Endodermal cell (in vitro differentiated cells): ENCODE results near the gene GALNT17. TPM values are rescaled to one million over a fixed set of nuclear protein-coding genes. Genes with fewer than 3 reads are reported as not detected.

Experiments
- DNase-seq: peaks from one replicate; pipeline ENCODE4 v3.0.0-alpha.2; 2017
- H3K27ac ChIP-seq: 2 replicates; pipeline ENCODE4 v1.5.1; 2013; ENCODE audit warnings: mild to moderate bottlenecking, low read depth, low read length, moderate library complexity
- H3K27me3 ChIP-seq: 2 replicates; pipeline ENCODE4 v1.6.1; 2013; ENCODE audit warnings: mild to moderate bottlenecking, low read length, moderate library complexity; ENCODE audit not compliant: insufficient read depth, control insufficient read depth, poor library complexity, severe bottlenecking
- H3K36me3 ChIP-seq: 2 replicates; pipeline ENCODE4 v1.7.0; 2013; ENCODE audit warnings: mild to moderate bottlenecking, low read length, moderate library complexity; ENCODE audit not compliant: control insufficient read depth, insufficient read depth
- H3K4me1 ChIP-seq: one replicate; pipeline ENCODE4 v1.7.0; 2013; ENCODE audit warnings: low read length; ENCODE audit not compliant: control insufficient read depth, insufficient read depth
- H3K4me3 ChIP-seq: 2 replicates; pipeline ENCODE4 v1.5.1; 2013; ENCODE audit warnings: mild to moderate bottlenecking, low read length, moderate library complexity
- H3K9ac ChIP-seq: 2 replicates; pipeline ENCODE4 v1.6.1; 2013; ENCODE audit warnings: mild to moderate bottlenecking, low read length, moderate library complexity; ENCODE audit not compliant: poor library complexity, severe bottlenecking; ENCODE audit errors: extremely low read depth
- H3K9me3 ChIP-seq: 2 replicates; pipeline ENCODE4 v1.6.1; 2013; ENCODE audit warnings: mild to moderate bottlenecking, low read length, moderate library complexity; ENCODE audit not compliant: control insufficient read depth
- H3K27ac Mint-ChIP-seq: 2 replicates; pipeline ENCODE4 v1.8.0; 2020; ENCODE audit warnings: mixed read lengths
- H3K27me3 Mint-ChIP-seq: 2 replicates; pipeline ENCODE4 v1.8.0; 2021; ENCODE audit warnings: mild to moderate bottlenecking, mixed read lengths; ENCODE audit not compliant: insufficient read depth
- H3K36me3 Mint-ChIP-seq: 2 replicates; pipeline ENCODE4 v1.8.0; 2020; ENCODE audit warnings: low read depth, mixed read lengths
- H3K4me1 Mint-ChIP-seq: 2 replicates; pipeline ENCODE4 v1.8.0; 2020; ENCODE audit warnings: mixed read lengths
- H3K4me3 Mint-ChIP-seq: 2 replicates; pipeline ENCODE4 v1.8.0; 2020; ENCODE audit warnings: mild to moderate bottlenecking, moderate library complexity, mixed read lengths
- H3K9me3 Mint-ChIP-seq: 2 replicates; pipeline ENCODE4 v1.8.0; 2020; ENCODE audit warnings: mild to moderate bottlenecking, mixed read lengths
- WGBS, 2 experiments: methylation state at CpG; one replicate each; pipeline versions ENCODE4 v1.1.5 to v1.1.7; 2013; ENCODE audit warnings: missing lambda C conversion rate in 2 of 2, mixed read lengths in 1 of 2; ENCODE audit not compliant: insufficient coverage in 1 of 2, insufficient read length in 1 of 2; 5-methylcytosine and 5-hydroxymethylcytosine counted together
- total RNA-seq, 2 donors: library from RNA; stranded (reverse); fragmentation: NEBNext Ultra II Directional in 1 of 2; extraction: Animal tissue kit (Norgen Biotek cat#: 25700) in 1 of 2; gene quantifications; 2 replicates in 1 of 2; 3 replicates in 1 of 2; pipeline ENCODE4 v1.2.1, GENCODE V29; 2021
- TF ChIP-seq, protein P1 (sequence below): fragments of 200-600 bp; sonication (generic); conservative IDR thresholded peaks from 2 replicates; pipeline ENCODE4 v1.5.0; 2021; ENCODE audit warnings: antibody characterized with exemption, mild to moderate bottlenecking

The GALNT17 gene
- total RNA-seq, 2 donors from 2014 or later: 60.4 to 61.3 TPM

DNA sequence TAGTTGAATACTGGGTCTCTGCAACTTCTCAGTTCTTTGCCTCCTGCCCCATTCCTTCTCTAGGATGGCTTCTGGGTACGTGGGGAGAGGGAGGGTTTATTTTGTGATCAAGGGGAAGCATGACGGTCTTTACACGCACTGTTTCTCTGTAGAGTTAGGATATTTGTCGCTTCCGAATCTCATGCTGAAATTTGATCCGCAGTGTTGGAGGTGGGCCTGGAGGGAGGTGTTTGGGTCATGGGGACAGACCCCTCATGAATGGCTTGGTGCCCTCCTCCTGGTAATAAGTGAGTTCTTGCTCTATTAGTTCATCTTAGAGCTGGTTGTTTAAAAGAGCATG, 311.2 kb downstream of the GALNT17 start:
- peaks cover 58% of the 10 kb centered on the region for H3K36me3 Mint-ChIP-seq
- Histone ChIP-seq H3K27me3 (no peaks in the 10 kb centered on the region), H3K4me1 (no peaks in the 10 kb centered on the region), H3K9ac (no peak overlapping the region), H3K36me3 (peaks cover 31% of the 10 kb centered on the region), H3K9me3 (peaks cover 22% of the 10 kb centered on the region), H3K4me3 (no peak overlapping the region), H3K27ac (no peak overlapping the region)
- peaks cover 9% of the 10 kb centered on the region for H3K9me3 Mint-ChIP-seq
- TF ChIP-seq, protein P1, sequence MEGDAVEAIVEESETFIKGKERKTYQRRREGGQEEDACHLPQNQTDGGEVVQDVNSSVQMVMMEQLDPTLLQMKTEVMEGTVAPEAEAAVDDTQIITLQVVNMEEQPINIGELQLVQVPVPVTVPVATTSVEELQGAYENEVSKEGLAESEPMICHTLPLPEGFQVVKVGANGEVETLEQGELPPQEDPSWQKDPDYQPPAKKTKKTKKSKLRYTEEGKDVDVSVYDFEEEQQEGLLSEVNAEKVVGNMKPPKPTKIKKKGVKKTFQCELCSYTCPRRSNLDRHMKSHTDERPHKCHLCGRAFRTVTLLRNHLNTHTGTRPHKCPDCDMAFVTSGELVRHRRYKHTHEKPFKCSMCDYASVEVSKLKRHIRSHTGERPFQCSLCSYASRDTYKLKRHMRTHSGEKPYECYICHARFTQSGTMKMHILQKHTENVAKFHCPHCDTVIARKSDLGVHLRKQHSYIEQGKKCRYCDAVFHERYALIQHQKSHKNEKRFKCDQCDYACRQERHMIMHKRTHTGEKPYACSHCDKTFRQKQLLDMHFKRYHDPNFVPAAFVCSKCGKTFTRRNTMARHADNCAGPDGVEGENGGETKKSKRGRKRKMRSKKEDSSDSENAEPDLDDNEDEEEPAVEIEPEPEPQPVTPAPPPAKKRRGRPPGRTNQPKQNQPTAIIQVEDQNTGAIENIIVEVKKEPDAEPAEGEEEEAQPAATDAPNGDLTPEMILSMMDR: no peak
- no peak overlapping the region for H3K4me3 Mint-ChIP-seq
- peaks cover 18% of the 10 kb centered on the region for H3K4me1 Mint-ChIP-seq
- no peaks in the 10 kb centered on the region for H3K27me3 Mint-ChIP-seq
- H3K27ac Mint-ChIP-seq: no peak overlapping the region
- DNase-seq: no peak
- 86% methylated on average over 6 of the region's 6 CpGs; no CpG with 5 or more reads in 1 of the 2 experiments for WGBS, 2 experiments

DNA sequence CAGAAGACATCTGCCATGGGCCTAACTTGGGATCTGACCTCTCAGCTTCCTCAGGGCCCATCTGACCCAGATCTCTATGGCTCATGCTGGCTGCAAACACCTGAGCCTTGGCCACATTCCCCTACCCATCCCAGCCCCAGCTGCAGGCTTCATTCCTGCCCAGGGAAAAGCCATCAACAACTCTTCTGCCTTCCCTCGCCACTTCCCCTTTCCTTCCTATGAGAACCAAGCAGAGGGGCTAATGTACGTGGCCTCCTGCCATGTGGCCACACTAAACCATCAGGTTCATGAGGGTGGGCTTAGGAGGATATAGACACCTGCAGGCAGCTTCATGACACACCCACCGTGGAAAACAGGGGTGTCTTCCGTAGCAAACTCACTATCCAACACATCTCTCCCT, 312.2 kb downstream of the GALNT17 start:
- TF ChIP-seq, protein P1: no peak
- peaks cover 18% of the 10 kb centered on the region for H3K4me1 Mint-ChIP-seq
- H3K4me3 Mint-ChIP-seq: no peak overlapping the region
- no peak for DNase-seq
- Histone ChIP-seq H3K4me1 (no peaks in the 10 kb centered on the region), H3K9ac (no peak overlapping the region), H3K27me3 (no peaks in the 10 kb centered on the region), H3K9me3 (peaks cover 19% of the 10 kb centered on the region), H3K4me3 (no peak overlapping the region), H3K27ac (no peak overlapping the region), H3K36me3 (peaks cover 23% of the 10 kb centered on the region)
- peaks cover 6% of the 10 kb centered on the region for H3K9me3 Mint-ChIP-seq
- no peak overlapping the region for H3K27ac Mint-ChIP-seq
- H3K27me3 Mint-ChIP-seq: no peaks in the 10 kb centered on the region
- 87 to 95% methylated on average over 3 to 4 of the region's 4 CpGs for WGBS, 2 experiments
- peaks cover 51% of the 10 kb centered on the region for H3K36me3 Mint-ChIP-seq

DNA sequence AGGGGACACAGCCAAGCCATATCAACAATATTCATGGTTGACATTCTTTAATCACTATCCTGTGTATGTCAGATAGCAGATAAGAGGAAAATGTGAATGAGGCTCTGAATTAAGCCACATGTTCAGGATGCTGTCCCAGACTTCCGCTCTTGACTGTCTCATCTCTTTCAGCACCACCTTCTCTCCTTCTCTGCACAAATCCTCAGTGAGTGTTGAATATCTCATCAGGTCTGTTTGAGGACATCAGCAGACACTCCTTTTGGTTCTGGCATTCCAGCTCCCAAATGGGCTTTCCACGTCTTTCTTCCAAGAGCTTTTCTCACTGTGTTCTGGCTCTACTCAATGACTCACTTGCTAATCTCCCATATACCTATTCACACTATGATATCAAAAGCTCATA, 321.7 kb downstream of the GALNT17 start:
- 82 to 95% methylated on average over 2 of the region's 2 CpGs for WGBS, 2 experiments
- H3K4me3 ChIP-seq: no peak overlapping the region
- TF ChIP-seq, protein P1: no peak
- peaks cover 34% of the 10 kb centered on the region for H3K36me3 Mint-ChIP-seq
- peak overlapping the region; percentile 25 for H3K27ac Mint-ChIP-seq
- no peaks in the 10 kb centered on the region for H3K27me3 ChIP-seq
- H3K4me3 Mint-ChIP-seq: no peak overlapping the region
- H3K9me3 ChIP-seq: peaks cover 5% of the 10 kb centered on the region
- no peak overlapping the region for H3K9ac ChIP-seq
- no peaks in the 10 kb centered on the region for H3K27me3 Mint-ChIP-seq
- H3K4me1 ChIP-seq: peaks cover 11% of the 10 kb centered on the region
- peaks cover 25% of the 10 kb centered on the region for H3K4me1 Mint-ChIP-seq
- H3K27ac ChIP-seq: no peak overlapping the region
- H3K36me3 ChIP-seq: peaks cover 22% of the 10 kb centered on the region
- no peak for DNase-seq
- no peaks in the 10 kb centered on the region for H3K9me3 Mint-ChIP-seq
